Left lung (tissue), 10 donors: ENCODE measurements around the gene VPS26C. TPM values are rescaled to one million over a fixed set of nuclear protein-coding genes. Genes with fewer than 3 reads are reported as not detected.
A peak's percentile ranks its signal among the peaks of the same experiment; 100 is the strongest.

ENCODE experiments used
- ATAC-seq: fragments of 200-7000 bp; cut with Tn5 transposase; one replicate; pipeline ENCODE4 v1.9.1; 2020; ENCODE audit warnings: moderate library complexity
- DNase-seq, 4 donors: peaks; one replicate each; pipeline ENCODE4 v3.0.0-alpha.2; 2013 to 2020
- H3K27ac ChIP-seq, 2 donors: fragments of 200-600 bp; sonication (generic) in 1 of 2; one replicate each; pipeline versions ENCODE4 v1.5.0 to v1.8.0; 2020 to 2021
- H3K27me3 ChIP-seq, 2 donors: fragments of 200-600 bp; sonication (generic) in 1 of 2; one replicate each; pipeline versions ENCODE4 v1.5.0 to v1.8.0; 2020 to 2021
- H3K36me3 ChIP-seq, 2 donors: fragments of 200-600 bp; sonication (generic) in 1 of 2; one replicate each; pipeline versions ENCODE4 v1.5.0 to v1.8.0; 2020 to 2021
- H3K4me1 ChIP-seq, 2 donors: fragments of 200-600 bp; one replicate each; pipeline ENCODE4 v1.8.0; 2021
- H3K4me3 ChIP-seq, 2 donors: fragments of 200-600 bp; sonication (generic) in 1 of 2; one replicate each; pipeline versions ENCODE4 v1.5.0 to v1.8.0; 2020 to 2021; ENCODE audit warnings: mild to moderate bottlenecking in 1 of 2
- H3K9me3 ChIP-seq, 2 donors: fragments of 200-600 bp; sonication (generic) in 1 of 2; one replicate each; pipeline versions ENCODE4 v1.5.0 to v1.8.0; 2020 to 2021
- intact Hi-C, 2 donors: fragments of 100-400 bp; cut with DNase I; formaldehyde crosslinking; loops; one replicate each; pipeline versions ENCODE4 v1.11.2 to v1.14.2; 2022
- polyA plus RNA-seq, 6 donors: library from polyadenylated mRNA; unstranded; fragments of 120-200 nt; gene quantifications; one replicate each; pipeline ENCODE4 v1.2.1, GENCODE V29; 2013; ENCODE audit not compliant: insufficient read length in 6 of 6
- total RNA-seq, 2 donors: library from RNA; stranded (reverse); fragmentation: NEBNext Ultra II Directional; extraction: Animal tissue kit (Norgen Biotek cat#: 25700); gene quantifications; one replicate each; pipeline ENCODE4 v1.2.1, GENCODE V29; 2021
- TF ChIP-seq, protein P1 (sequence below), 2 donors: fragments of 200-600 bp; sonication (generic) in 1 of 2; IDR thresholded peaks; one replicate each; pipeline versions ENCODE4 v1.5.0 to v1.8.0; 2021; ENCODE audit warnings: antibody characterized with exemption in 2 of 2
- donor health status: DM: no; HTN: yes; CAD: no.
- donor health status: DM: no; HTN: no; CAD: no.

Gene VPS26C
- total and polyA plus RNA-seq, 8 donors = 34.6 to 66.2 (median 38.4) TPM

DNA sequence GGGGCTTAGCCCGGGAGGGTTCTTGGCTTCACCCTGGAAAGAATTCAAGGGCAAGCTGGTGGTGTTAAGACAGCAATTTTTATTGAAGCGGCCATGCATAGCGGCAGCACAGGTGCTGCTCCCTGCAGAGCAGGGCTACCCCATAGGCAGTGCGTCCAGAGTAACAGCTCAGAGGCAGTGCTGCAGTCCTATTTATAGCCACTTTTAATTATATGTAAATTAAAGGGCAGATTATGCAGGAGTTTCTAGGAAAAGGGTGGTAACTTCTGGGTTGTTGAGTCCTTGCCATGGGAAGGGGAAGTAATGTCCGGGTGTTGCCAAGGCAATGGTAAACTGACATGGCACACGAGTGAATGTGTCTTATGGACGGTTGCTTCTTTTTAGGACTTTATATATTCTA, 57.0 kb downstream of the VPS26C start:
- intact Hi-C loops = no loop called here
- Histone ChIP-seq H3K4me3 (no peak overlapping the region), H3K9me3 (no peaks in the 10 kb centered on the region), H3K36me3 (no peaks in the 10 kb centered on the region), H3K27ac (no peak overlapping the region), H3K27me3 (no peaks in the 10 kb centered on the region), H3K4me1 (peaks cover 12 to 15% of the 10 kb centered on the region in 2 donors)
- DNase-seq (no peak), ATAC-seq (no peak)
- TF ChIP-seq, protein P1, sequence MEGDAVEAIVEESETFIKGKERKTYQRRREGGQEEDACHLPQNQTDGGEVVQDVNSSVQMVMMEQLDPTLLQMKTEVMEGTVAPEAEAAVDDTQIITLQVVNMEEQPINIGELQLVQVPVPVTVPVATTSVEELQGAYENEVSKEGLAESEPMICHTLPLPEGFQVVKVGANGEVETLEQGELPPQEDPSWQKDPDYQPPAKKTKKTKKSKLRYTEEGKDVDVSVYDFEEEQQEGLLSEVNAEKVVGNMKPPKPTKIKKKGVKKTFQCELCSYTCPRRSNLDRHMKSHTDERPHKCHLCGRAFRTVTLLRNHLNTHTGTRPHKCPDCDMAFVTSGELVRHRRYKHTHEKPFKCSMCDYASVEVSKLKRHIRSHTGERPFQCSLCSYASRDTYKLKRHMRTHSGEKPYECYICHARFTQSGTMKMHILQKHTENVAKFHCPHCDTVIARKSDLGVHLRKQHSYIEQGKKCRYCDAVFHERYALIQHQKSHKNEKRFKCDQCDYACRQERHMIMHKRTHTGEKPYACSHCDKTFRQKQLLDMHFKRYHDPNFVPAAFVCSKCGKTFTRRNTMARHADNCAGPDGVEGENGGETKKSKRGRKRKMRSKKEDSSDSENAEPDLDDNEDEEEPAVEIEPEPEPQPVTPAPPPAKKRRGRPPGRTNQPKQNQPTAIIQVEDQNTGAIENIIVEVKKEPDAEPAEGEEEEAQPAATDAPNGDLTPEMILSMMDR (IDR thresholded peaks at IDR 0.05) = no peak

DNA sequence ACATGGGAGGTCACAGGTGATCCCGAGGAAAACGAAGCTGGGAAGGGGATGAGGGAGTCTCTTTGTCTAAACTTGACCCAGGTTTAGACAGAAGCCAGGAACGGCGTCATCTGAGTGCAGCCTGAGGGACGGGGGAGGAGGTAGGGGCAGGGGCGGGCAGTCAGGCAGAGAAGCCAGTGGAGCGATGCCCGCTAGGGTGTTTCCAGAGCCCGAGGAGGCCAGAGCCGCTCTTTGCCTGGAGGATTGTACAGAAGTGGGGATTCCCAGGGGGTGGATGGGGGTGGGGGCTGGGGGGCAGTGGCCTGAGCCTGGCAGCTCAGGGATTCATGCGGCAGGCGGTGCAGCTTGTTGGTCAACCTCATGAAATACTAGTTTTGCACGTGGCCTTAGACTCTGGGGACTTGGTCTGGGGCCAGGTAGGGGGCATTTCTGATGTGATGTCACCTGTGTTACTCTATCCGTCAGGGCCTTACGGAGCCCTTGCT, 58.4 kb downstream of the VPS26C start:
- peak in 1 of 4 donors; percentile 21 for DNase-seq
- Histone ChIP-seq H3K27me3 (no peaks in the 10 kb centered on the region), H3K36me3 (no peaks in the 10 kb centered on the region), H3K9me3 (no peaks in the 10 kb centered on the region), H3K4me3 (no peak overlapping the region), H3K27ac (no peak overlapping the region), H3K4me1 (peaks cover 12 to 15% of the 10 kb centered on the region in 2 donors)
- no peak for ATAC-seq
- intact Hi-C loops = no loop called here
- TF ChIP-seq, protein P1 (IDR thresholded peaks at IDR 0.05) = no peak

GRCh38 chr21:37208056-37208721, 58.9 kb downstream of the VPS26C start:
- Histone ChIP-seq H3K4me3 (no peak overlapping the region), H3K27me3 (no peaks in the 10 kb centered on the region), H3K9me3 (no peaks in the 10 kb centered on the region), H3K36me3 (peaks cover 0 to 4% of the 10 kb centered on the region in 2 donors), H3K4me1 (peaks cover 12 to 15% of the 10 kb centered on the region in 2 donors), H3K27ac (peak overlapping the region in 1 of 2 donors; percentile 31)
- DNase-seq (peak in 3 of 4 donors; percentile 24 to 93 (median 84)), ATAC-seq (peak; percentile 92)
- TF ChIP-seq, protein P1 (IDR thresholded peaks at IDR 0.05) = no peak
- intact Hi-C loops = no loop called here

DNA sequence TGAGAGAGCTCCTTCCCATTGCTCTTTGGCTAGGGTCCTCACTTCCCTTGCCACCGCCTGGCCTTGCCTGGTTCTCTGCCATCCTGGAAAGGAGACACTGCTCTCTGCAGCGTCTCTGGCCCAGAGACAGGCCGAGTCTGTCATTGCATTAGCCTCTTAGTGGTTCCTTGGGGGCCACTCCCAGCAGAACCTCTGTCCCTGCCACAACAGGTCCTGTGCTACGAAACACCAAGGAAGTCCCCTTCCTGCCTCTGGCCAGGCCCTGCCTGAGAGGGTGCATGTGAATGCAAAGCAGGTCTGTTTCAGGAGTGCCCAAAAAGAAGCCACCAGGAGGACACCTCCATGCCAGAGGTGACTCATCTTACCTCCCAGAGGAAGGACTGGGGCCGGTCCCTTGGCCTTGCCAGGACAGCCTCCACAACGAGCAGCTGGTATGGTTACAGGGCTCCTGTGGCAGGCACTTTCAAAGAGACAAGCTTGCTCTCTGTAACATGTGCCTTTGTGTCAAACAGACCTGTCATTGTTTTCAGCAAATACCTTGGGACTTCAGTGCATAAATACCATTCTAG, 59.6 kb downstream of the VPS26C start:
- peak; percentile 75 for ATAC-seq
- Histone ChIP-seq H3K4me1 (peaks cover 12 to 15% of the 10 kb centered on the region in 2 donors), H3K36me3 (peaks cover 0 to 11% of the 10 kb centered on the region in 2 donors), H3K9me3 (no peaks in the 10 kb centered on the region), H3K27ac (peak overlapping the region in 1 of 2 donors; percentile 31), H3K4me3 (no peak overlapping the region), H3K27me3 (no peaks in the 10 kb centered on the region)
- peak in 1 of 4 donors; percentile 11 for DNase-seq
- TF ChIP-seq, protein P1 (IDR thresholded peaks at IDR 0.05) = no peak
- intact Hi-C loops = no loop called here

GRCh38 chr21:37206496-37206895, 60.6 kb downstream of the VPS26C start:
- intact Hi-C loops = no loop called here

More at GRCh38 chr21:37206496-37206895, 60.6 kb downstream of the VPS26C start:
- no peak for DNase-seq
- peaks cover 0 to 21% of the 10 kb centered on the region in 2 donors for H3K36me3 ChIP-seq
- TF ChIP-seq, protein P1 (IDR thresholded peaks at IDR 0.05) = no peak
- no peaks in the 10 kb centered on the region for H3K27me3 ChIP-seq
- no peak for ATAC-seq
- H3K4me1 ChIP-seq = peaks cover 12 to 15% of the 10 kb centered on the region in 2 donors
- no peak overlapping the region for H3K4me3 ChIP-seq
- H3K9me3 ChIP-seq = no peaks in the 10 kb centered on the region
- H3K27ac ChIP-seq = no peak overlapping the region
